HG03354 (cell line): Measurements from ENCODE around the gene SLC6A9.
A peak's percentile ranks its signal among the peaks of the same experiment; 100 is the strongest.

ENCODE experiments used
- ATAC-seq: cut with Tn5 transposase; IDR thresholded peaks from one replicate; pipeline ENCODE4 v1.9.1; 2021; ENCODE audit warnings: mild to moderate bottlenecking; ENCODE audit not compliant: unreplicated experiment, poor library complexity, severe bottlenecking

Gene SLC6A9

GRCh38 chr1:44032170-44032790, 1.0 kb upstream of the SLC6A9 start:
- ATAC-seq = no peak

GRCh38 chr1:44030605-44031251, 534 bp downstream of the SLC6A9 start:
- ATAC-seq = peak; percentile 36

- peak; percentile 89 for ATAC-seq
Observed at GRCh38 chr1:44029911-44030604, 1.2 kb downstream of the SLC6A9 start.

GRCh38 chr1:44029260-44029910, 1.9 kb downstream of the SLC6A9 start:
- peak; percentile 24 for ATAC-seq

GRCh38 chr1:44027320-44027719, 3.9 kb downstream of the SLC6A9 start:
- ATAC-seq = no peak

- ATAC-seq = no peak
Observed at GRCh38 chr1:44025816-44026215, 5.4 kb downstream of the SLC6A9 start.

GRCh38 chr1:44024903-44025525, 6.2 kb downstream of the SLC6A9 start:
- no peak for ATAC-seq

- ATAC-seq = no peak
Observed at GRCh38 chr1:44024031-44024902, 7.0 kb downstream of the SLC6A9 start.

- no peak for ATAC-seq
Observed at GRCh38 chr1:44021581-44022321, 9.5 kb downstream of the SLC6A9 start.

GRCh38 chr1:44021156-44021555, 10.1 kb downstream of the SLC6A9 start:
- ATAC-seq = no peak

- ATAC-seq = no peak
Observed at GRCh38 chr1:44020464-44020863, 10.8 kb downstream of the SLC6A9 start.

- ATAC-seq = no peak
Observed at GRCh38 chr1:44019466-44019948, 11.8 kb downstream of the SLC6A9 start.

GRCh38 chr1:44016890-44017400, 14.3 kb downstream of the SLC6A9 start:
- no peak for ATAC-seq

GRCh38 chr1:44016041-44016889, 15.0 kb downstream of the SLC6A9 start:
- no peak for ATAC-seq

- no peak for ATAC-seq
Observed at GRCh38 chr1:44015206-44015605, 16.1 kb downstream of the SLC6A9 start.

- no peak for ATAC-seq
Observed at GRCh38 chr1:44014365-44015104, 16.7 kb downstream of the SLC6A9 start.

- ATAC-seq = no peak
Observed at GRCh38 chr1:44013949-44014348, 17.3 kb downstream of the SLC6A9 start.
